H9 (cell line): ENCODE results near the gene JTB. TPM values are rescaled to one million over a fixed set of nuclear protein-coding genes. Genes with fewer than 3 reads are reported as not detected.

Experiments used
- DNase-seq: peaks from one replicate; pipeline ENCODE4 v3.0.0-alpha.2; 2017
- H2AFZ ChIP-seq: one replicate; pipeline ENCODE4 v1.6.1; 2013; ENCODE audit warnings: mild to moderate bottlenecking, low read length, control low read depth, moderate library complexity
- H2AK5ac ChIP-seq: 2 replicates; pipeline ENCODE4 v1.6.1; 2013; ENCODE audit warnings: low read length, control low read depth, mixed read lengths; ENCODE audit not compliant: insufficient read length
- H2BK120ac ChIP-seq: one replicate; pipeline ENCODE4 v1.6.1; 2013; ENCODE audit warnings: low read depth, mild to moderate bottlenecking, low read length, control low read depth, inconsistent platforms; ENCODE audit not compliant: poor library complexity, severe bottlenecking
- H2BK12ac ChIP-seq: 2 replicates; pipeline ENCODE4 v1.6.1; 2013; ENCODE audit warnings: low read length, control low read depth, mixed read lengths, low read depth; ENCODE audit not compliant: insufficient read length
- H2BK15ac ChIP-seq: 2 replicates; pipeline ENCODE4 v1.6.1; 2013; ENCODE audit warnings: low read depth, low read length, control low read depth
- H2BK20ac ChIP-seq: one replicate; pipeline ENCODE4 v1.6.1; 2013; ENCODE audit warnings: low read depth, mild to moderate bottlenecking, low read length, control low read depth, inconsistent platforms; ENCODE audit not compliant: poor library complexity, severe bottlenecking
- H2BK5ac ChIP-seq: 2 replicates; pipeline ENCODE4 v1.6.1; 2013; ENCODE audit warnings: low read length, control low read depth, mixed read lengths; ENCODE audit not compliant: insufficient read length
- H3K14ac ChIP-seq: 2 replicates; pipeline ENCODE4 v1.6.1; 2013; ENCODE audit warnings: low read length, control low read depth; ENCODE audit not compliant: insufficient read depth
- H3K18ac ChIP-seq: 2 replicates; pipeline ENCODE4 v1.6.1; 2013; ENCODE audit warnings: low read depth, mild to moderate bottlenecking, mixed read lengths, low read length, control low read depth; ENCODE audit not compliant: insufficient read length
- H3K23ac ChIP-seq: 2 replicates; pipeline ENCODE4 v1.6.1; 2013; ENCODE audit warnings: low read length, control low read depth, mixed read lengths, low read depth; ENCODE audit not compliant: insufficient read length
- H3K23me2 ChIP-seq: 2 replicates; pipeline ENCODE4 v1.6.1; 2013; ENCODE audit warnings: low read depth, mild to moderate bottlenecking, mixed read lengths, low read length, control low read depth; ENCODE audit not compliant: insufficient read length, poor library complexity, severe bottlenecking
- H3K27ac ChIP-seq: 2 replicates; pipeline ENCODE4 v1.5.1; 2013; ENCODE audit warnings: low read length, control low read depth, mixed read lengths, low read depth; ENCODE audit not compliant: insufficient read length
- H3K27me3 ChIP-seq: 2 replicates; pipeline ENCODE4 v1.6.1; 2013; ENCODE audit warnings: low read length, control low read depth, inconsistent platforms; ENCODE audit not compliant: insufficient read depth
- H3K4ac ChIP-seq: 2 replicates; pipeline ENCODE4 v1.6.1; 2013; ENCODE audit warnings: low read depth, mild to moderate bottlenecking, control low read depth, inconsistent platforms, low read length, moderate library complexity
- H3K4me1 ChIP-seq: 2 replicates; pipeline ENCODE4 v1.6.1; 2013; ENCODE audit warnings: low read length, control low read depth, inconsistent platforms; ENCODE audit not compliant: insufficient read depth
- H3K4me2 ChIP-seq: 2 replicates; pipeline ENCODE4 v1.6.1; 2013; ENCODE audit warnings: low read length, control low read depth, mixed read lengths; ENCODE audit not compliant: insufficient read length, insufficient read depth
- H3K56ac ChIP-seq: 2 replicates; pipeline ENCODE4 v1.6.1; 2013; ENCODE audit warnings: low read depth, mild to moderate bottlenecking, mixed read lengths, low read length, control low read depth; ENCODE audit not compliant: insufficient read length
- H3K79me1 ChIP-seq: 2 replicates; pipeline ENCODE4 v1.6.1; 2013; ENCODE audit warnings: low read depth, mild to moderate bottlenecking, moderate library complexity, low read length, control low read depth, inconsistent platforms; ENCODE audit not compliant: insufficient read depth, poor library complexity, severe bottlenecking
- H3K79me2 ChIP-seq: 2 replicates; pipeline ENCODE4 v1.6.1; 2013; ENCODE audit warnings: low read length, control low read depth, inconsistent platforms; ENCODE audit not compliant: insufficient read depth
- H3K9ac ChIP-seq: 2 replicates; pipeline ENCODE4 v1.6.1; 2013; ENCODE audit warnings: low read length, control low read depth, mixed read lengths; ENCODE audit not compliant: insufficient read length; ENCODE audit errors: extremely low read depth
- H3K9me3 ChIP-seq: one replicate; pipeline ENCODE4 v1.6.1; 2013; ENCODE audit warnings: low read depth, low read length, inconsistent platforms; ENCODE audit not compliant: control insufficient read depth
- H3T11ph ChIP-seq: one replicate; pipeline ENCODE4 v1.6.1; 2013; ENCODE audit warnings: mild to moderate bottlenecking, low read length, control low read depth, inconsistent platforms
- H4K20me1 ChIP-seq: one replicate; pipeline ENCODE4 v1.6.1; 2013; ENCODE audit not compliant: control insufficient read depth, insufficient read length, insufficient read depth
- H4K5ac ChIP-seq: 2 replicates; pipeline ENCODE4 v1.6.1; 2013; ENCODE audit warnings: low read depth, mild to moderate bottlenecking, mixed read lengths, low read length, control low read depth; ENCODE audit not compliant: insufficient read length
- H4K8ac ChIP-seq: replicated peaks from 2 replicates; pipeline ENCODE4 v1.6.1; 2013; ENCODE audit warnings: low read length, control low read depth, mixed read lengths, low read depth; ENCODE audit not compliant: insufficient read length
- H4K91ac ChIP-seq: 2 replicates; pipeline ENCODE4 v1.6.1; 2013; ENCODE audit warnings: low read depth, mild to moderate bottlenecking, moderate library complexity, mixed read lengths, low read length, control low read depth; ENCODE audit not compliant: insufficient read length
- H3K27ac Mint-ChIP-seq, 3 experiments: 2 replicates in 2 of 3; 3 replicates in 1 of 3; pipeline ENCODE4 v1.8.0; 2020 to 2021; ENCODE audit warnings: mixed read lengths in 3 of 3, mild to moderate bottlenecking in 1 of 3, moderate library complexity in 1 of 3
- H3K27me3 Mint-ChIP-seq: 2 replicates; pipeline ENCODE4 v1.8.0; 2021; ENCODE audit warnings: low read depth, mild to moderate bottlenecking, moderate library complexity, mixed read lengths
- H3K36me3 Mint-ChIP-seq, 3 experiments: 2 replicates in 2 of 3; 3 replicates in 1 of 3; pipeline ENCODE4 v1.8.0; 2020 to 2021; ENCODE audit warnings: low read depth in 3 of 3, mixed read lengths in 3 of 3; ENCODE audit not compliant: insufficient read depth in 1 of 3
- H3K4me1 Mint-ChIP-seq, 2 experiments: 2 replicates each; pipeline ENCODE4 v1.8.0; 2020; ENCODE audit warnings: mixed read lengths in 2 of 2
- H3K4me3 Mint-ChIP-seq, 2 experiments: 2 replicates in 1 of 2; 3 replicates in 1 of 2; pipeline ENCODE4 v1.8.0; 2020 to 2021; ENCODE audit warnings: mild to moderate bottlenecking in 2 of 2, mixed read lengths in 2 of 2, moderate library complexity in 1 of 2
- H3K9me3 Mint-ChIP-seq, 2 experiments: 2 replicates in 1 of 2; 3 replicates in 1 of 2; pipeline ENCODE4 v1.8.0; 2020; ENCODE audit warnings: mild to moderate bottlenecking in 2 of 2, mixed read lengths in 2 of 2, moderate library complexity in 1 of 2
- WGBS: extraction: QIAGEN DNeasy Blood & Tissue Kit; methylation state at CpG from one replicate; pipeline ENCODE4 v1.1.7; 2013; ENCODE audit warnings: missing lambda C conversion rate, low lambda C conversion rate, mixed read lengths; ENCODE audit not compliant: insufficient read length; ENCODE audit errors: extremely low coverage; 5-methylcytosine and 5-hydroxymethylcytosine counted together
- total RNA-seq: library from RNA; stranded (reverse); gene quantifications from 2 replicates; pipeline ENCODE4 v1.2.1, GENCODE V29; 2021
- TF ChIP-seq, protein P1 (sequence below): fragments of 200-600 bp; sonication (generic); conservative IDR thresholded peaks from 3 replicates; pipeline ENCODE4 v1.8.0; 2021; ENCODE audit warnings: antibody characterized with exemption, mild to moderate bottlenecking

The JTB gene
- total RNA-seq, 1 experiment from 2014 or later, result 85.4 TPM

DNA sequence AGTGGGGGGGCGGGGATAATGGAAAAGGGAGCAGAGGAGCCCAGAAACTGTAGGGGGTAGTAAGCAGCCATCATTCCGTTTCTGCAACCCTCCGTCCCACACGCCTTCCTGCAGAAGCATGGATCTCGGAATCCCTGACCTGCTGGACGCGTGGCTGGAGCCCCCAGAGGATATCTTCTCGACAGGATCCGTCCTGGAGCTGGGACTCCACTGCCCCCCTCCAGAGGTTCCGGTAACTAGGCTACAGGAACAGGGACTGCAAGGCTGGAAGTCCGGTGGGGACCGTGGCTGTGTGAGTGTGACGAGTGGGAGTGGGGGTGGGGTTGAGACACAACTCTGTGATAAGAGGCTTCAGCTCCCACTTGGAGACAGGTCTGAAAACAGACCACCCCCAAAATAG, 9.1 kb downstream of the JTB start:
- H2AK5ac ChIP-seq, result no peak overlapping the region
- H3T11ph ChIP-seq, result no peak overlapping the region
- H3K4me1 ChIP-seq, result no peaks in the 10 kb centered on the region
- H2BK12ac ChIP-seq, result no peak overlapping the region
- WGBS, result no CpG with 5 or more reads among the region's 13 CpGs
- H4K5ac ChIP-seq, result no peak overlapping the region
- H2BK5ac ChIP-seq, result no peak overlapping the region
- H3K56ac ChIP-seq, result no peak overlapping the region
- H3K27me3 ChIP-seq, result no peaks in the 10 kb centered on the region
- no peak for DNase-seq
- H3K4me2 ChIP-seq, result peak overlapping the region; percentile 81
- no peak overlapping the region for H4K91ac ChIP-seq
- peaks cover 0 to 4% of the 10 kb centered on the region in 2 experiments; a peak in 2 of 5 replicates for H3K9me3 Mint-ChIP-seq
- H3K27ac Mint-ChIP-seq, result peak overlapping the region; percentile 99 to 100 (median 99); a peak in 5 of 7 replicates
- H3K4me1 Mint-ChIP-seq, result peaks cover 31 to 39% of the 10 kb centered on the region in 2 experiments
- H3K9ac ChIP-seq, result peak overlapping the region; percentile 77
- H2BK20ac ChIP-seq, result no peak overlapping the region
- peaks cover 11 to 26% (median 20%) of the 10 kb centered on the region in 3 experiments; a peak in 6 of 7 replicates for H3K36me3 Mint-ChIP-seq
- no peaks in the 10 kb centered on the region for H4K20me1 ChIP-seq
- TF ChIP-seq, protein P1, sequence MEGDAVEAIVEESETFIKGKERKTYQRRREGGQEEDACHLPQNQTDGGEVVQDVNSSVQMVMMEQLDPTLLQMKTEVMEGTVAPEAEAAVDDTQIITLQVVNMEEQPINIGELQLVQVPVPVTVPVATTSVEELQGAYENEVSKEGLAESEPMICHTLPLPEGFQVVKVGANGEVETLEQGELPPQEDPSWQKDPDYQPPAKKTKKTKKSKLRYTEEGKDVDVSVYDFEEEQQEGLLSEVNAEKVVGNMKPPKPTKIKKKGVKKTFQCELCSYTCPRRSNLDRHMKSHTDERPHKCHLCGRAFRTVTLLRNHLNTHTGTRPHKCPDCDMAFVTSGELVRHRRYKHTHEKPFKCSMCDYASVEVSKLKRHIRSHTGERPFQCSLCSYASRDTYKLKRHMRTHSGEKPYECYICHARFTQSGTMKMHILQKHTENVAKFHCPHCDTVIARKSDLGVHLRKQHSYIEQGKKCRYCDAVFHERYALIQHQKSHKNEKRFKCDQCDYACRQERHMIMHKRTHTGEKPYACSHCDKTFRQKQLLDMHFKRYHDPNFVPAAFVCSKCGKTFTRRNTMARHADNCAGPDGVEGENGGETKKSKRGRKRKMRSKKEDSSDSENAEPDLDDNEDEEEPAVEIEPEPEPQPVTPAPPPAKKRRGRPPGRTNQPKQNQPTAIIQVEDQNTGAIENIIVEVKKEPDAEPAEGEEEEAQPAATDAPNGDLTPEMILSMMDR, result no peak
- H2BK120ac ChIP-seq, result no peak overlapping the region
- 0 out of 2 replicates have a peak overlapping the region, but pooled peaks have one; percentile 77 for H3K14ac ChIP-seq
- H3K4ac ChIP-seq, result no peak overlapping the region
- no peaks in the 10 kb centered on the region for H3K79me2 ChIP-seq
- H4K8ac ChIP-seq, result no peak overlapping the region
- H3K18ac ChIP-seq, result no peak overlapping the region
- peaks cover 13% of the 10 kb centered on the region for H3K23me2 ChIP-seq
- H3K9me3 ChIP-seq, result no peaks in the 10 kb centered on the region
- no peak overlapping the region for H3K23ac ChIP-seq
- H3K27me3 Mint-ChIP-seq, result no peaks in the 10 kb centered on the region
- no peak overlapping the region for H2AFZ ChIP-seq
- no peak overlapping the region for H3K27ac ChIP-seq
- H3K4me3 Mint-ChIP-seq, result peak overlapping the region; percentile 87 to 96
- no peak overlapping the region for H2BK15ac ChIP-seq
- no peaks in the 10 kb centered on the region for H3K79me1 ChIP-seq
